ENCODE results near the gene TAX1BP1.

The TAX1BP1 gene

GRCh38 chr7:27739909-27740448, at the start of gene TAX1BP1:
Gene TAX1BP1, plus strand, starts transcription at chr7:27740162. Its CDS starts 8,363 bp downstream, at chr7:27748525.
- peak within 1 kb of the TSS; percentile 94 to 99 for H3K4me3 ChIP-seq
- DNase-seq = peak; percentile 94 to 98
- intact Hi-C loops (cut with DNase I; ENCODE audit: low total_unique reads) = loop anchor here (1.0 to 5.0 kb wide), 2 partner anchors 76 to 342 kb away; no protein-coding TSS in a partner anchor
- H3K4me1 ChIP-seq = peaks cover 0 to 39% (median 15%) of the 10 kb centered on the region in 4 donors
- TF ChIP-seq CTCF (IDR thresholded peaks at IDR 0.05) = no peak
- H3K27me3 ChIP-seq = no peaks in the 10 kb centered on the region
- no peaks in the 10 kb centered on the region for H3K9me3 ChIP-seq
- H3K27ac ChIP-seq = peak within 1 kb of the TSS; percentile 98 to 99
- H3K36me3 ChIP-seq = no peaks in the 10 kb centered on the region

GRCh38 chr7:27690649-27691048, 49.3 kb upstream of the TAX1BP1 start:
- intact Hi-C loops (cut with DNase I; ENCODE audit: low total_unique reads) = no loop called here
- peaks cover 0 to 4% (median 0%) of the 10 kb centered on the region in 3 donors for H3K36me3 ChIP-seq
- no peaks in the 10 kb centered on the region for H3K27me3 ChIP-seq
- DNase-seq = no peak
- no peak overlapping the region for H3K4me3 ChIP-seq
- no peak for TF ChIP-seq CTCF (IDR thresholded peaks at IDR 0.05)
- no peaks in the 10 kb centered on the region for H3K4me1 ChIP-seq
- H3K27ac ChIP-seq = no peak overlapping the region
- H3K9me3 ChIP-seq = no peaks in the 10 kb centered on the region

GRCh38 chr7:27693794-27694193, 46.2 kb upstream of the TAX1BP1 start:
- Histone ChIP-seq H3K9me3 (no peaks in the 10 kb centered on the region), H3K4me3 (no peak overlapping the region), H3K36me3 (no peaks in the 10 kb centered on the region), H3K27me3 (no peaks in the 10 kb centered on the region), H3K27ac (no peak overlapping the region), H3K4me1 (no peaks in the 10 kb centered on the region)
- no peak for DNase-seq
- TF ChIP-seq CTCF (IDR thresholded peaks at IDR 0.05) = no peak
- intact Hi-C loops (cut with DNase I; ENCODE audit: low total_unique reads) = no loop called here

GRCh38 chr7:27695096-27695495, 44.9 kb upstream of the TAX1BP1 start:
- intact Hi-C loops (cut with DNase I; ENCODE audit: low total_unique reads) = no loop called here
- no peak overlapping the region for H3K4me3 ChIP-seq
- no peak for DNase-seq
- TF ChIP-seq CTCF (IDR thresholded peaks at IDR 0.05) = no peak
- H3K27me3 ChIP-seq = no peaks in the 10 kb centered on the region
- no peaks in the 10 kb centered on the region for H3K4me1 ChIP-seq
- H3K27ac ChIP-seq = no peak overlapping the region
- no peaks in the 10 kb centered on the region for H3K36me3 ChIP-seq
- H3K9me3 ChIP-seq = no peaks in the 10 kb centered on the region

- Histone ChIP-seq H3K36me3 (no peaks in the 10 kb centered on the region), H3K4me3 (no peak overlapping the region), H3K4me1 (no peaks in the 10 kb centered on the region), H3K9me3 (no peaks in the 10 kb centered on the region), H3K27me3 (no peaks in the 10 kb centered on the region), H3K27ac (no peak overlapping the region)
- TF ChIP-seq CTCF (IDR thresholded peaks at IDR 0.05) = no peak
- peak; percentile 45 to 65 for DNase-seq
- intact Hi-C loops (cut with DNase I; ENCODE audit: low total_unique reads) = no loop called here
These were observed 42.0 kb upstream of the TAX1BP1 start for GRCh38 chr7:27697861-27698430.
